ENCODE data around the gene MAP1A.

- TF ChIP-seq CTCF (optimal IDR thresholded peaks at IDR 0.05 in 1 of 3, IDR thresholded peaks at IDR 0.05 in 1 of 3, conservative IDR thresholded peaks at IDR 0.05 in 1 of 3; ENCODE audit: extremely low read depth in 1 of 3, insufficient read depth in 2 of 3, low read length in 3 of 3) (no peak), EZH2 (IDR thresholded peaks at IDR 0.05; ENCODE audit: low read length) (no peak)
These were observed 6.2 kb downstream of the MAP1A start for GRCh38 chr15:43523646-43524045.
